Activated naive CD8-positive, alpha-beta T cell treated with anti-CD3 and anti-CD28 coated beads, Interleukin-2, amount 50 U/mL, for 16 hours (primary cell): ENCODE results near the gene FSTL4.

Source experiments
- DNase-seq: peaks from one replicate; pipeline ENCODE4 v3.0.0-alpha.2; 2020; ENCODE audit warnings: low read depth, low spot score

FSTL4 gene

DNA sequence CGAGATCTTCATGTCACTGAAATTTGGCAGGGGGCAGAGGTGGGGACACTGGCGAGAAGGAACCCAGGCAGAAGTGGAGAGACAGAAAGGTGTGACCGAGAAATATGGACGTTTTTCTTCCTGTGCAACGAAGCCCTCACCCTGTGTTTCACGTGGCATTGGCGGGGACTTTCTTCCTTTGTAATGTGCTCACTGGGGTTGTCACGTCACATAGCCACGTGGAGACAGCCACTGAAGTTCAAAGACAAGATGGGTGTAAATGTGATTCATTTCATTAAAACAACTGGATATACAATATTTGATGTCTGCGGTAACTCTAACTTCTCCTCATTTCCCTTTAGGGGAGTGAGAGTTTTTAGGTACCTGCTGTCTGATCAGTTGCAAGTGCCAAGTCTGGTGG is 225.7 kb downstream of the FSTL4 start:
- no peak for DNase-seq

DNA sequence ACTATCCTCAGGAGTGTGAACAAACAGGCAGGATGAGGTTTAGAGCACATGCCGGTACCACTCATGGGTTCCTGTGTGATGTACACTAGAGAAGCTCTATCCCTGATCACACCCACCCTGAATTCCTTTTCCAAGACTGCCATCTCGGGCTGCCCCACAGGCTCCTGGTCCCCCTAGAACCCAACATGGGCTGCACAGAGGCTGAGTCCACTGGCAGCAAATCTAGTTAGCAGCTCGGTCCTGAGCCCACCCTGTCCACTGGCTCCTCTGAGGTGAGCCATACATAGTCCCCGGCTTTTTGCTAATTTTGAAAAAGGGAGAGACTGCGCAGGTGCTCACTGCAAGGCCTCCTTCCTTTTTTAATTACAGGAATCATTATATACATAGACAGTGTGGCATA is 227.0 kb downstream of the FSTL4 start:
- no peak for DNase-seq

DNA sequence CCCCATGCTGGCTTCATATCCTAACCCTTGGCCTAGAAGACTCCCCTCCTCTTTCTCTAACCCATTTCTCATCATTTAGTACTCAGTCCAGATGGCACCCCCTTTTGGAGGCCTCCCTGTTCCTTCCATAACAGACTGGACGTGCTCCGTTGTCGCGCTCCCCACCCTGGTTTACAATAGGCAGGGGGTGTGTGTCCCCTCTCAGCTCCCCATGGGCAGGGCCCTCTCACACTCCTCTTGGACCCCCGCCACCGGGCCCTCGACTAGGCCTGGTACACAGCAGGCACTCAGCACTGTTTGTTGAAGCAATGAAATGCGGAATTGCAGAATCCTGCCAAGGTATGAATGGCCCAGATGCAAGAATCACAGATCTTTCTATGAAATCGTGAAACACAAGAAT is 227.4 kb downstream of the FSTL4 start:
- no peak for DNase-seq

DNA sequence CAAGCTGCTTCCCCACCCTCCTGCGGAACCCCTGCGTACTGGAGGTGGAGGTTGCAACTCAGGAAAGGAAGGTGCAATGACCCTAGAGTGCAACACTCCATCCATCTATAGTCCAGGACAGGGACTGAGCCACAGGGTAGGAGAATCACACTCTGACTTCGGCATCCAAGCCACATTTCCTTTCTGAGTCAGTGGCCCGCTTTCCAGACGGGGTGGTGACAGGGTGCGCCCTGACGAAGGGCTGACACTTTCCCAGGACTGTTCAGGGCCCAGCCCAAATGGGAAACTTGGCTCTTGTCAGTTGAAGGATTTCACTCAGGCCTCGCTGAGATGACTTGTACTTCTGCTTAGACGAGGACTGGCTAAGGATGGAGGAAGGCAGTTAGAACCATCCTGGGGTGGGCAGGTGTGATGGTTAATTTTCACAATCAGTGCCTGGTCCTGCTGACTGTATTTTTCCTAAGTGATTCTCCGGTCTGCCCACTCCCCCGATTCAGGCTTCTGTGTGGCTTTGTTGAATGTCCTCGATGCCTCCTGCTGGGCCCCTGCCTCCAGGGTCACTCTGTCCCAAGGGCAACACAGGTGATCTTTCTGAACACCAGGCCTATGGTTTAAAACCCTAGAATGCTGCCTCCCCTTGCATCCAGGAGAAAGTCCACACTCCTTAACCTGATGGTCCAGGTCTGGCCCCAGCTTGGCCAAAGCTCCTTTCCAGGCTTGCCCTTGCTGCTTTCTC is 228.1 kb downstream of the FSTL4 start:
- no peak for DNase-seq

DNA sequence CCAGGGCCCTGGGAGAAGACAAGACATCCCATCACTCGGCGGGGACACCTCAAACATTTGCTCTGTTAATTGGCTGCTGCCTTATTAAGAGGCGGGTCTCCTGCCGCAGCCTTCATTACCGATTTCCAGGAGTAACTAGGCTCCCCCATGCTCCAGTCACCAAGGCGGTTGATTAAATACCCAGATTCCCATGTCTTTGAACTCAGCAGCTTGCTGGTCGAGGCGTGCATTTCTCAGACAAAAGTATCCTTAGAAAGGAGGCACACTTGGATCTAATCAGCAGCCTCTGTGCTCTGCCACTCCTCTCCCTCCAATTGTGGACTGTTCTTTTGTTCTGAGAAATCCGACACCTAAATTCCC is 228.8 kb downstream of the FSTL4 start:
- DNase-seq, result no peak

DNA sequence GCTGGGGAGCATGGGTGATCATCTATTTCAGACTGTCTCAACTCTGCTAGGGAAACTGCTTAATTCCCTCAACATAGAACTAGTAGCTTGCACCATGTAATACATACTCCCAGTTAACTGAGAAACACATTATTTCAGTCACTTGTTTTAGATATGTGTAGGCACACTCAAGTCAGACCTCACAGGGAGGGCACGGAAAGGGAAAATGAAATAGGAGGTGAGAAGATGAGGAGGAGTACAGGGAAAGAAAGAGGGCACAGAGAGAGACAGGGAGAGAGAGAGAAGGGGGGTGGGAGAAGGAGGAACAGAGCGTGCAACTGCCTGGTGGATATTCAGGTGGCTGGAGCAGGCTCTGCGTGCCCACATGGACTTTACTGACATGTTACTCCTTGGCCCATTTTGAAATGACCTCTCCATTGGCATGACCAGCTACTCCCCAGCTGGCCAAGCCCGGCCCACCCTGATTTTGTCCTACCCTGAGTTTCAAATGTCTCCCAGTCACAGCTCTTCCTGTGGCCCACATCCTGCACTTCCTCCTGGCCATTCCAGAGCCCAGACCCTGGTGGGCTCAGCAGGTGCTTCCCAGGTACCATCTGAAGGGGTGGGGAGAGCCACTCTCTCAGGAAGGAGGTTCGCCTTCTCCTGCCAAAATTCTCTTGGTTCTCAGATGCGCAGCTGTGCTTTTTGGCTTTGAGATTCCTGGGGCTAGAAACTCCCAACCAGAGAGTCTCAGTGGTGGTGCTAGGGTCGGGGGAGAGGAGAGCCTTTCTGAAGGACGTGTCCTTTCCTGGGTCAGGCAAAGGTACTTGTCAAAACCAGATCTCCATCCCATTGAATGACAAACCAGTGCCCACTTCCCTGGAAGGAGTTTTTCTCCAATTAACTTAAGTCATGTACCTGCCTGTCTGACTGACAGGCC is 229.4 kb downstream of the FSTL4 start:
- DNase-seq, result no peak

DNA sequence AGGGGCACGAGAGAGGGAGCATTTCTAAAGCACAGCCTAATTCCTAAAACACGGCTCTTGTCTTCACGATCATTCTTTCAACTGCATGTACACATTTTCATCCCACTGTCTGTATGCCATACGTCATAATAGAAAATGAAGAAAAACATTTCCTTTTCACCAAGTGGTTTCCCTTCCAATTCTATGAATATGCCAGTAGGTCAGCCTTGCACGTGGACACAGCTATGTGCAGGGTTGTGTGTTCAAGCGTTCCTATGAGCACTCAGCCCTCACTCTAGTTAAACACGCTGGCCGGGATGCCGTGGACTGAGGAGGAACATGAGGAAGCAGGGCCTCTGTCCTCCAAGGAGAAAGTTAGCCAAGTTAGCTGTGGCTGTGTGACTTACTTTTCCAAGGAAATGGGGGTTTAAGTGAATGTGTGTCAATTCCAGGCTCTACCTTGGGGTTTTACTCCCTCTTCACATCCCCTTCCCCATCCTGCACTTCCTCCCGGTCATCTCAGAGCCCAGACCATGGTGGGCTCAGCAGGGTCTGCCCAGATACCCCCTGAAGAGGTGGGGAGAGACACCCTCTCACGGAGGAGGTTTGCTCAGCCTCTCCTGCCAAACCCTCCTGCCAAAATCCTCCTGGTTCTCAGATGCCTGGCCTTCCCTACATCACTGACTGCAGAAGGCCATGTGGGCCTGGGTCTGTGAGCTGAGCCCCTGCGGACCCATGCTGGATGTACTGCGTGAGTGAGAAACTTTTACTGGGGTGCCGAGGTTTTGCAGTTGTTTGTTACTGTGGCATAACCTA is 230.6 kb downstream of the FSTL4 start:
- no peak for DNase-seq

DNA sequence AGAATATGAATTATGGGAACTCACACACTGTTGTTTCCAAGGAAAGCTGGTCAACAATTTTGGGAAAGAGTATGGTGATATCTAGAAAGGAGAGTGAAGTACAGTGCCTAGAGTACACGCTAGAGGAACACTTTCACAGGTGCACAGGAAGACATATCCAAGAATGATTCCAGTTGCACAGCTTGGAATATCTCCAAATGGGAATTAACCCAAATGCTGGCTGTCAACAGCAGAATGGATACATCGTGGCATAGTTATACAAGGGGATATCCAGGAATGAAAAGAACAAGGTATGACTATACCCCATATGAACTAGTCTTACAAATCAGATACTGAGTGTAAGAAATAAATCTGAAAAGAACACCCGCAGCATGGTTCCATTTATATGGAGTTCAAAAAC is 231.3 kb downstream of the FSTL4 start:
- DNase-seq, result no peak

DNA sequence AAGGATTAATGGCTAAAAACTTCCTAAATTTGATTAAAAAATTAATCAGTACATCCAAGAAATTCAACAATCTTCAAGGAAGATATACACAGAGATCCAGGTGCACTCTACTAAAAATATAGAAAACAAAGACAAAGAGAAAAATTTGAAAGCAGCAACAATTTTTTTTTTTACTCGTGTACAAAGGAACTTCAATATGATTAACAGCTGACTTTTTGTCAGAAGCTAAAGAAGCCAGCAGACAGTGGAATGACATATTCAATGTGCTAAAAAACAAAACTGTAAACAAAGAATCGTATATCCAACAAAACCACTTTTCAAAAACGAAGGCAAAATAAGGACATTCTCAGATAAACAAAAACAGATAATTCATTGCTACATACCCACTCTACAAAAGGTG is 234.6 kb downstream of the FSTL4 start:
- no peak for DNase-seq

DNA sequence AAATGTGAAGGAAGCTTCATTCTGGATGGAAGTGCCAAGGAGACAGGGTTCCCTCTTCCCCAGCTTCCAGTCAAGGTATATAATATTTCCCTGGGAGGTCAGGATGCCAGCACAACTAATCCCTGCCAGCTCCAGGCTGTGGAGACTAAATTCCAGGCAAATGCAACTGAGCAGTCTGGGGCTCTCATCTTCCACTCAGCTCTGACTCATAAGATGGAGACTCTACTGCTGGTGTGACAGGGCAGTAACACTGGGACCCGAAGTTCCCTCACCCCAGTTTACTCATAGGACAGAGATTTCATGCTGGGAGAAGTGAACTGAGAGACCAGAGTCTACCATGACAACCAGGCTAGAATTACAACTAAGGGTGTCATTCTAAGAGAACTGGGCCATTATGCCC is 235.4 kb downstream of the FSTL4 start:
- DNase-seq, result no peak

DNA sequence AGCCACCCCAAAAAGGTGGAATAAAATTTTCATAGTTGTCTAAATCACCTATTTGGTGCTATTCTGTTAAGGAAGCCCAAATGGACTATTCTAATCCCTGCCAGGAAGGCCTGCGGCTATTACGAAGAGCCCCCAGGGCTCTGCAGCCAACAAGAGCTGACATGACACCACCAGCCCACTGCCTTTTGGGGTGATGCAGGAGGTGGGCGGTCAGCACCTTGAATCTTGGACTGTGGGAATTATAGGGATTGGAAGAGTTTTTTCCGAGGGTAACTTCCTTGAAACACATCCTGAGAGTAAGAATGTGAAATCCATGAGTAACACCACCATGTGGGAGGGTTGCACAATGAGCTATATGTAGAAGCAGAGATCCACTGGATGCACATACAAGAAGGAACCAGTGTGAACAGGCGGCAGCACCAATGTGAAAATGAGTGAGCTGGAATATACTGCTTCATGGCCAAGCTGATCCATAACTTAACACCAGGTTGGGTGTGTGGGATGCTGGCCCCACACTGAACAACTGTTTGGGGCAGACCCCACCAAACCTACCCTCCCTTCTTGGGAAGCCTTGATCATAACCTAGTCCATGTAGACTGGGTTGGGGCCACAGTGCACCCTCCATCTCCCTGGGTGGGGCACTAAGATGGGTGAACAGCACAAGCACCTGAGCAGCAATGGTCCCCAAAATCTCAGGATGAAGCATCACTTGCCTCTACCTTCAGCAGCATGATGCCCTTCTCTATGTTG is 239.0 kb downstream of the FSTL4 start:
- no peak for DNase-seq

DNA sequence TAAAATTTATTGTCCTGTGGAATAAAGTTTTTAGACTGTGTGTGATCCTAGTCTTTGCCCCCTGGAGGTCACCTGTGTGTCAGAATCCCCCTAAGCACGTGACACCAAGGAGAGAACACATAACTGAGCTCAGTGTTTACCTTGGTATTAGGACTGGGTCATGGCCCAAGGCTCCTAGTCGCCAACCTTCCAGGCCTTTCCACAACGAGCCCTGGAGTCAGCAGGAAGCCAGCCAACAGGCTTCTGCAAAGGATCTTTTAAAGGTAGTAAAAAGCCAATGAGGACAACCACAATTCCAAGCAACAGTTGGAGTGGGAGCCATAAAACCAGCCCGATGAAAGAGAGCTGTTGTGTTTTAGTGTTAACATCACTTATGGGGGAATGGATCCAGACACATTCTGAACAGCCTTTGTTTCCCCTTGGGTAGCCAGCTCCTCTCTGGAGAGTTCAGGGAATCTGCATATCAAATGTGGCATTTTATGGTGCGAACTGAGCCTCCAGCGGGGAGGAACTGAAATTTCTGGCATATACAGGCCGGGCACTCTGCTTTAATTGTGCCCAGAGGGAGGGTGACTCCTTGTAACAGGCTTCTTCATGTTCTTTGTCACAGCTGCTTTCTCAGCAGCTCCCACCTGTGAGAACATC is 239.9 kb downstream of the FSTL4 start:
- DNase-seq, result no peak

DNA sequence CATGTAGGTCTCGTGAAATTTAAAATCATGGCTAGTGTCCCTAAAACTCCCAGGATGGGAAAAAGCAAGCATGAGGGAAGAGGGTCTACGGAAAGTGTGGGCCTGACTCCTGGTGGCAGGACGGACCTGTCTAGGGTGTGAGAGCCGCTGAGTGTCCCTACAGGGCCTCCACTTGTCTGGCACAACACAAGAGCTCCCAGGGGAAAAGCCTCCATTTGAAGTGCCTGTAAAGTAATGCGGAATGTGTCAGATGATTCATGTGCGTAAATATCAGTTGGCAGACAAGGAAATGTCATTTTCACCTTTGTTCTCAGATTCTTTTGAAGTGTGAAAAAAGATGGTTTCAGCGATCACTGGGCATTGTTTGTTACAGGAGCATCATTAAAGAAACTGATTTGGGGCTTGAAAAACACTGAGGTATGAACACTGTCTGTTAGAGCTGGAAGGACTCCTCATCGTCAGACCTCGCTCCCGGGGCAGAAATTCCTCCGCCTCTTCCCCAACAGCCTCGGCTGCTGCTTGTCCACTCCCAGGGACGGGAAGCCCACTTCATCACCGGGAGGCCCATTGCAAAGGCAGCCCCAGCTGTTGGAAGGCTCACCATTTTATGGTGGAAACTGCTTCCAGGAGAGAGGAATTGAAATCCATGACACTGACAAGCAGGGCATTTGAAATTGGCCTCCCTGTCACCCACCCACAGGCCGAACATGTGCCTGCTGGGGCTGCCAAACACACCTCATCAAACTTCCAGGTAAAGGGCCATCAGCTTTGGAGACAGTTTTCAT is 240.8 kb downstream of the FSTL4 start:
- DNase-seq, result no peak

DNA sequence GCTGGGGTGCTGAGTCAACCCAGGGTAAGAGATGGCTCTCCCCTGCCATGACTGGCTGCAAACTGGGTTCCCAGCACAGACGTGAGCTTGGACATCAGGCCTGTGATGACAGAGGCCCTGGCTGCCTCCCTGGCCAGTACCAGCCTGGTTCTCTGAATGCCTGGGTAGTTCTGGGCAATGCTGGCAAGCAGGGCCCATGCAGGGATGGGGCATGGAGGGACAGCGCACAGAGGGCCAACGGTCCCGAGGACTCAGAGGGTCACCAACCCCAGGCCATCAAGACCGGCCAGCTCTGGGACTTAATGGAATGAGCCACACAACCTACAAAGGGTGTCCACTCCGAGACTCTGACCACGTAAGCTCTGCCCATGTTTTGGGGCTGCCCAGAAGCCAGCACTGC is 241.4 kb downstream of the FSTL4 start:
- no peak for DNase-seq

DNA sequence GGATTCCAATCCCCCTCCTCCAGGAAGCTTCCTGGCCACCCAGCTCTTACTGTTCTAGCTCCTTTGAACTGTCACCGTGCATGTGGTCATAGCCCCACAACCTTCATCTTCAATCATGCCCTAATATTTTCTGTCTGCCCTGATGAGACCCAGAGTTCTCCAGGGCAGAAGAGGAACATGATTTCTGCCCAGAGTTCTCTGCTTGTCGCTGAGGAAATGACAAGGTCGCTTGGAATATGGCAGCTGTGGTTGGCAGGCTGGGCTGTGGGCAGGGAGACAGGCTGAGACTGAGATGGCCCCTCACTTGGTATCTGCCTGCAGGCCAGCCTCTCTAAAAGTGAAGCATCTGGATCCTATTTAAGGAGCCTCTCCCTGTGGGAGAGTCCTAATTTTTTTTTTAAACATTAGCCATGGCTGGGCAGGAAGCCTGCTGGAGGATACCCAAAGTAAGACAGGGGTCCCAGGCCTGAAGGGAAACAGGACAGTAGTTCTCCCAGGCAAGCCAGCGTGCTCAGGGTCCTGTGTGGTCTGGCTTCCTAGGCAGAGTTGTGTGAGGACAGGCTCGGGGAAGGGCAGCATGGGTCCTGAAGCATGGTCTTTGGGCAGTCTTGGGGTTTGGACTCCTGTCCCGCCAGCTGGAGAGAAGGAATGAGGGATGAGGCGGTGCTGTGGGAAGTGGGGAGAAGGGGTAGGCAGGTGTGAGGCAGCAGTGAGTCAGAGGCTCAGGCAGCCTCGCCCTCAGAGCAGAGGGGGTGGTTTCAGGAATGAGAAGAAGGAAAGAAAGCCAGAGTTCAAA is 242.1 kb downstream of the FSTL4 start:
- DNase-seq, result no peak

DNA sequence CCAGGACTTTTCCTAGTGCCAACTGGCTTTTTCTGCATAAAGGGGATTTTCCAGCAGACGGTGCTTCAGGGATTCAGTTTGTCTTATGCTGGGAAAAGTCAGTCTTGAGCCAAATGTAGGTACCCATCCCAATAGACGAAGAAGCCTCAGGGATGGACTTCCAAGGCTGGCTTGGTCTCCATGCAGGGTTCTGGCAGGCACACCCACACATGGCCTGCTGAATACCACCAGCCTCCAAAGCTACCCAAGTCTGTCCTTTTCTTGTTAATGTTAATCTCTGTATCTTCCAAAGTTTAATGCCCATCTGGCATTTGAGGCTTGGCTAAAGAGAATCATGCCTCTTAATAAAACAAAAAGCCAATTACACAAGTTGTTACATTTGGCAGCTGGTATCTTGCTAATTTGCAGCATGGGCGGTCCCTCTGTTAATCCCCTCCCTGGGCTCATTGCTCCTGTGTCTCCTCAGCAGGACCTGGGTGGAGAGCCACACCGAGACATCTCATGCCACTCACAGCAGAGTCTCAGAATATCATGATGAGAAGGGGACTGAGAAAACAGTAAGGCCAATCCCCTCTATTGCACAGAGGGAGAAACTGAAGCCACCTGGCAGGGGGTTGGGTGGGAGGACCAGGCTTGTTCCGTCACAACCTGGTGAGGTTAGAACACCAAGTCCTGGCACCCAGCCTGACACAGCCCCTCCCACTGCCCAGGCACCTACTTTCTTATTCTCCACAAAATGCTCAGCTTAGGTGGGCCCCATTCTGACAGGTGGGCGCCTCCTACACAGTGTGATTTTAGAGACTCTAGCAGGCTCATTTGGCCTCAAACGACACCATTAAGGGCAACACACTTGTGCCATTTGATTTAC is 243.2 kb downstream of the FSTL4 start:
- DNase-seq, result no peak

DNA sequence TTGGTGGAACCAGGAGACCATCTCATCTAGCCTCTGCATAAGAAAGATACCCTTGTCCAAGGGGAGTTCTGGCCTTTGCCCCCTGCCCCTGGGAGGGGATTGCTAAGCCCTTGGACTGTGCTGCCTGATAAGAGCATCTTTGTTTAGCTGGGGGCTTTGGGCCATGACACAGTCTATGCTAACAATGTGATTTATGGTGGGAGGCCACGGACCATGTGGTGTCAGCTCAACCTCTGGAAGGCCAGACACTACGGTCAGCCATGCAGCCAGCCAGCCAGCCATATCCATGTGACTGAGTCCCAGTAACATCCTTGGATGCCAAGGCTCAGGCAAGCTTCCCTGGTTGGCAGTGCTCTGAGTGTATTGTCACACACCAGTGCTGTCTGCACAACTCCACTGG is 244.4 kb downstream of the FSTL4 start:
- DNase-seq, result no peak

DNA sequence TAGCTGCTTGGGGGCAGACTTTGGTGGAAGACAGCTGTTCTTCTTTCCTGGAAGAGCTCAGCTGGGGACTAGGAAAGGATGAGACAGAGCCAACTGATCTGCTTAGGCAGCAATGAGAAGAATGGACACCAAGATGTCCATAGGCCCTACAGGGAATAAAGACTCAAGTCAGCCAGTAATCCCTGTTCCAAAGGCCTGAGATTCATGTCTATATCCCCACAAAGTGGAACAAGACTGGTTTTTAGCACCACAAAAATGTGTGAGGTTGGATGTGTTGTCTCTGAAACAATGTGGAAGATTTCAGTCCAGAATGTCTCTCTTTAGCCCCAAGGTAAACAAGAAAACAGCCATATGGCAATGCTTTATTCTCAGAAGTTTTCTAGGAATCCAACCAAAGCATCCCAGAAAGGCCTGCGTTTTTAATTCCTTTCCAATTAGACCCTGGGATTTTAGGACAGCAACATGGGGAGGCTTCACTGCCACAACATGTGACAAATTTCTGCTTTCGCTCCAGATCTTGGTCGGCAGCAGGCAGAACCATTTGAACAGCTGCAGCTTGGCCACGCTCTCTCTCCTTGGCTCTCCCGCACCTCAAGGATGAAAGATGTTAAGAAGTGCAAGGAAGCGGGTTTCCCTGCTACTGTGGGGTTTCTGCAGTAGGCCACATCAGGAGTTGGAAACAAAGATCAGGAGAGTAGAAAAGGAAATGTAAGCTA is 245.1 kb downstream of the FSTL4 start:
- no peak for DNase-seq
